Neural cell (in vitro differentiated cells): ENCODE data around the gene PFKFB3. TPM values are rescaled to one million over a fixed set of nuclear protein-coding genes. Genes with fewer than 3 reads are reported as not detected.

Experiments used
- H2AFZ ChIP-seq: fragments of 200-600, 300-800 bp; sonication (generic), shearing (Covaris generic); 2 replicates; pipeline ENCODE4 v1.6.0; 2014; ENCODE audit warnings: low read depth, mild to moderate bottlenecking, antibody characterized with exemption, low read length, moderate library complexity
- H3F3A ChIP-seq: fragments of 200-600 bp; shearing (Covaris generic); 2 replicates; pipeline ENCODE4 v1.6.1; 2016; ENCODE audit warnings: mild to moderate bottlenecking, moderate library complexity, mixed read lengths, antibody characterized with exemption, low read length; ENCODE audit not compliant: insufficient read depth, poor library complexity, severe bottlenecking
- H3K27ac ChIP-seq: fragments of 200-600, 300-800 bp; sonication (generic), shearing (Covaris generic); 2 replicates; pipeline ENCODE4 v1.5.1; 2014; ENCODE audit warnings: mild to moderate bottlenecking, low read length, moderate library complexity
- H3K27me3 ChIP-seq: fragments of 300-800, 200-600 bp; sonication (generic), shearing (Covaris generic); 2 replicates; pipeline ENCODE4 v1.6.0; 2014; ENCODE audit warnings: mild to moderate bottlenecking, low read depth, low read length, moderate library complexity; ENCODE audit not compliant: insufficient read depth
- H3K36me3 ChIP-seq: fragments of 300-800, 200-600 bp; sonication (generic), shearing (Covaris generic); 2 replicates; pipeline ENCODE4 v1.5.1; 2014; ENCODE audit warnings: mild to moderate bottlenecking, antibody characterized with exemption, low read length, moderate library complexity; ENCODE audit not compliant: insufficient read depth
- H3K4me2 ChIP-seq: fragments of 300-800, 200-600 bp; sonication (generic), shearing (Covaris generic); 2 replicates; pipeline ENCODE4 v1.6.0; 2014; ENCODE audit warnings: mild to moderate bottlenecking, low read length
- H3K4me3 ChIP-seq: fragments of 300-800, 200-600 bp; sonication (generic), shearing (Covaris generic); 2 replicates; pipeline ENCODE4 v1.5.1; 2014; ENCODE audit warnings: mild to moderate bottlenecking, low read length, moderate library complexity
- H3K79me2 ChIP-seq: fragments of 200-600 bp; shearing (Covaris generic); replicated peaks from 2 replicates; pipeline ENCODE4 v1.6.0; 2014; ENCODE audit warnings: mild to moderate bottlenecking, low read length, moderate library complexity; ENCODE audit not compliant: insufficient read depth
- H3K9ac ChIP-seq: fragments of 300-800, 200-600 bp; sonication (generic), shearing (Covaris generic); 2 replicates; pipeline ENCODE4 v1.6.1; 2016; ENCODE audit warnings: mild to moderate bottlenecking, low read length, mixed read lengths
- H3K9me2 ChIP-seq: fragments of 200-600 bp; shearing (Covaris generic); 2 replicates; pipeline ENCODE4 v1.6.1; 2016; ENCODE audit warnings: mild to moderate bottlenecking, low read length, mixed read lengths; ENCODE audit not compliant: insufficient read depth
- H3K9me3 ChIP-seq: fragments of 200-600, 300-800 bp; sonication (generic), shearing (Covaris generic); 2 replicates; pipeline ENCODE4 v1.6.1; 2016; ENCODE audit warnings: mild to moderate bottlenecking, mixed run types, low read length, moderate library complexity, mixed read lengths
- H4K20me1 ChIP-seq: fragments of 200-600 bp; shearing (Covaris generic); 2 replicates; pipeline ENCODE4 v1.6.1; 2016; ENCODE audit warnings: mild to moderate bottlenecking, mixed run types; ENCODE audit not compliant: insufficient read depth
- CTCF ChIP-seq: fragments of 450-650 bp; IDR thresholded peaks from 2 replicates; pipeline ENCODE4 v1.5.1; 2014; ENCODE audit warnings: antibody characterized with exemption, mild to moderate bottlenecking, moderate library complexity; ENCODE audit not compliant: poor library complexity, severe bottlenecking
- EP300 ChIP-seq: fragments of 450-650 bp; conservative IDR thresholded peaks from 2 replicates; pipeline ENCODE4 v1.6.1; 2014; ENCODE audit warnings: antibody characterized with exemption, mild to moderate bottlenecking, moderate library complexity; ENCODE audit not compliant: poor library complexity, severe bottlenecking
- EZH2 ChIP-seq: fragments of 200-600, 300-800 bp; shearing (Covaris generic), sonication (generic); IDR thresholded peaks from 2 replicates; pipeline ENCODE4 v1.6.1; 2014; ENCODE audit warnings: antibody characterized with exemption, low read length, borderline replicate concordance, mild to moderate bottlenecking; ENCODE audit not compliant: insufficient read depth, poor library complexity, severe bottlenecking
- MXI1 ChIP-seq: fragments of 450-650 bp; conservative IDR thresholded peaks from 2 replicates; pipeline ENCODE4 v1.6.1; 2014; ENCODE audit warnings: antibody characterized with exemption, mild to moderate bottlenecking; ENCODE audit not compliant: poor library complexity, severe bottlenecking
- POLR2AphosphoS5 ChIP-seq: IDR thresholded peaks from 2 replicates; pipeline ENCODE4 v1.6.1; 2012
- RAD21 ChIP-seq: fragments of 450-650 bp; conservative IDR thresholded peaks from 2 replicates; pipeline ENCODE4 v1.6.1; 2014; ENCODE audit warnings: antibody characterized with exemption, mild to moderate bottlenecking, moderate library complexity
- REST ChIP-seq: IDR thresholded peaks from 2 replicates; pipeline ENCODE4 v1.6.1; 2012; ENCODE audit warnings: borderline replicate concordance
- SMC3 ChIP-seq: fragments of 450-650 bp; conservative IDR thresholded peaks from 2 replicates; pipeline ENCODE4 v1.6.1; 2014; ENCODE audit warnings: antibody characterized with exemption, mild to moderate bottlenecking, moderate library complexity; ENCODE audit not compliant: poor library complexity
- TAF1 ChIP-seq: IDR thresholded peaks from 2 replicates; pipeline ENCODE4 v1.6.1; 2012; ENCODE audit warnings: low read depth
- polyA plus RNA-seq: library from polyadenylated mRNA; depleted of rRNA; stranded (reverse); fragments of >200 nt; gene quantifications from 2 replicates; pipeline ENCODE4 v1.2.3, GENCODE V29; 2014

Gene PFKFB3
- polyA plus RNA-seq, 1 donor from 2014 or later = 33.4 TPM

GRCh38 chr10:6215683-6216484 is 13.2 kb downstream of the PFKFB3 start:
- Histone ChIP-seq H2AFZ (no peak overlapping the region), H3K27me3 (no peaks in the 10 kb centered on the region), H3K36me3 (no peaks in the 10 kb centered on the region), H3K9me3 (no peaks in the 10 kb centered on the region), H3K4me2 (no peak overlapping the region), H4K20me1 (no peaks in the 10 kb centered on the region), H3K9me2 (no peaks in the 10 kb centered on the region), H3F3A (no peaks in the 10 kb centered on the region), H3K27ac (no peak overlapping the region), H3K79me2 (peaks cover 14% of the 10 kb centered on the region), H3K9ac (no peak overlapping the region), H3K4me3 (no peak overlapping the region)
- TF ChIP-seq CTCF (no peak), RAD21 (no peak), POLR2AphosphoS5 (no peak), TAF1 (no peak), SMC3 (no peak), EP300 (no peak), REST (no peak), MXI1 (no peak), EZH2 (no peak)

GRCh38 chr10:6216916-6217315 is 14.2 kb downstream of the PFKFB3 start:
- H3K9ac ChIP-seq = no peak overlapping the region
- H3K27ac ChIP-seq = no peak overlapping the region
- no peaks in the 10 kb centered on the region for H3K27me3 ChIP-seq
- H4K20me1 ChIP-seq = no peaks in the 10 kb centered on the region
- no peaks in the 10 kb centered on the region for H3K9me2 ChIP-seq
- no peak overlapping the region for H2AFZ ChIP-seq
- no peaks in the 10 kb centered on the region for H3K9me3 ChIP-seq
- TF ChIP-seq MXI1 = no peak
- no peak for TF ChIP-seq SMC3
- TF ChIP-seq RAD21 = no peak
- no peak for TF ChIP-seq POLR2AphosphoS5
- no peak for TF ChIP-seq TAF1
- no peak for TF ChIP-seq REST
- TF ChIP-seq EZH2 = no peak
- no peak for TF ChIP-seq EP300
- no peak for TF ChIP-seq CTCF
- no peak overlapping the region for H3K4me2 ChIP-seq
- peaks cover 14% of the 10 kb centered on the region for H3K79me2 ChIP-seq
- H3F3A ChIP-seq = no peaks in the 10 kb centered on the region
- H3K36me3 ChIP-seq = no peaks in the 10 kb centered on the region
- no peak overlapping the region for H3K4me3 ChIP-seq
